WTC11 (cell line): ENCODE results near the gene AIF1. TPM values are rescaled to one million over a fixed set of nuclear protein-coding genes. Genes with fewer than 3 reads are reported as not detected.
"Not testable (repeated sequence)": the region's sequence is repeated elsewhere in the genome, so short reads cannot be mapped to it uniquely, and the experiment has no call there.

Experiments used
- ATAC-seq: fragments of 200-7000 bp; cut with Tn5 transposase; 2 replicates; pipeline ENCODE4 v1.10.0; 2021; ENCODE audit warnings: mild to moderate bottlenecking, moderate library complexity
- CTCF ChIA-PET: fragments of 300-600 bp; sonication (Branson Sonifier 250); formaldehyde crosslinking; loops from one replicate; lab custom pipeline; 2021; ENCODE audit warnings: antibody characterized with exemption; lab: Charles Lee
- POLR2A ChIA-PET: fragments of 350-600 bp; sonication (Branson Sonifier 250); formaldehyde crosslinking; loops from one replicate; lab custom pipeline; 2021; ENCODE audit warnings: antibody characterized with exemption; lab: Charles Lee
- DNase-seq: peaks from one replicate; pipeline ENCODE4 v3.0.0; 2021; ENCODE audit warnings: low spot score
- H3K27ac Mint-ChIP-seq: 2 replicates; pipeline ENCODE4 v1.8.0; 2021; ENCODE audit warnings: mixed read lengths
- H3K27me3 Mint-ChIP-seq: 2 replicates; pipeline ENCODE4 v1.8.0; 2021; ENCODE audit warnings: low read depth, mild to moderate bottlenecking, moderate library complexity, mixed read lengths
- H3K36me3 Mint-ChIP-seq: 2 replicates; pipeline ENCODE4 v1.8.0; 2021; ENCODE audit warnings: mixed read lengths
- H3K4me1 Mint-ChIP-seq: 2 replicates; pipeline ENCODE4 v1.8.0; 2022; ENCODE audit warnings: mixed read lengths
- H3K4me3 Mint-ChIP-seq: 2 replicates; pipeline ENCODE4 v1.8.0; 2021; ENCODE audit warnings: mild to moderate bottlenecking, moderate library complexity, mixed read lengths
- H3K9me3 Mint-ChIP-seq: 2 replicates; pipeline ENCODE4 v1.8.0; 2021; ENCODE audit warnings: mixed read lengths
- ATF1 ChIP-seq: sonication (generic); formaldehyde crosslinking; IDR thresholded peaks from 2 replicates; pipeline ENCODE4 v1.8.1; 2023; ENCODE audit warnings: mild to moderate bottlenecking, moderate library complexity, missing genetic modification reagents
- FOXK1 ChIP-seq: sonication (generic); formaldehyde crosslinking; IDR thresholded peaks from 2 replicates; pipeline ENCODE4 v1.8.0; 2022; ENCODE audit warnings: mild to moderate bottlenecking, moderate library complexity, missing genetic modification reagents
- HMGA2 ChIP-seq: fragments of 250-450 bp; sonication (Bioruptor Pico); IDR thresholded peaks from 2 replicates; pipeline ENCODE4 v1.4.0; 2021; ENCODE audit warnings: mild to moderate bottlenecking, moderate library complexity
- MYBL2 ChIP-seq: sonication (generic); formaldehyde crosslinking; IDR thresholded peaks from 2 replicates; pipeline ENCODE4 v1.8.1; 2023; ENCODE audit warnings: mild to moderate bottlenecking, moderate library complexity, missing genetic modification reagents
- NFATC4 ChIP-seq: fragments of 250-450 bp; sonication (Bioruptor Pico); IDR thresholded peaks from 2 replicates; pipeline ENCODE4 v1.9.0; 2021; ENCODE audit warnings: mild to moderate bottlenecking
- OVOL2 ChIP-seq: fragments of 250-450 bp; sonication (Bioruptor Pico); IDR thresholded peaks from 2 replicates; pipeline ENCODE4 v1.9.0; 2021; ENCODE audit warnings: mild to moderate bottlenecking, borderline replicate concordance
- SMAD4 ChIP-seq: sonication (generic); formaldehyde crosslinking; IDR thresholded peaks from 2 replicates; pipeline ENCODE4 v1.8.0; 2022; ENCODE audit warnings: mild to moderate bottlenecking, missing genetic modification reagents
- SP1 ChIP-seq: sonication (generic); formaldehyde crosslinking; conservative IDR thresholded peaks from 2 replicates; pipeline ENCODE4 v1.8.1; 2022; ENCODE audit warnings: missing genetic modification reagents
- TEAD4 ChIP-seq: sonication (generic); formaldehyde crosslinking; IDR thresholded peaks from 2 replicates; pipeline ENCODE4 v1.8.0; 2022; ENCODE audit warnings: mild to moderate bottlenecking, missing genetic modification reagents
- ZBTB21 ChIP-seq: sonication (generic); formaldehyde crosslinking; IDR thresholded peaks from 2 replicates; pipeline ENCODE4 v1.8.1; 2023; ENCODE audit warnings: mild to moderate bottlenecking, missing genetic modification reagents, borderline replicate concordance
- ZNF121 ChIP-seq: sonication (generic); formaldehyde crosslinking; IDR thresholded peaks from 2 replicates; pipeline ENCODE4 v1.8.0; 2023; ENCODE audit warnings: missing genetic modification reagents
- ZNF219 ChIP-seq: sonication (generic); formaldehyde crosslinking; IDR thresholded peaks from 2 replicates; pipeline ENCODE4 v1.8.0; 2023; ENCODE audit warnings: missing genetic modification reagents, mild to moderate bottlenecking, borderline replicate concordance
- total RNA-seq: library from RNA; stranded (reverse); gene quantifications from 3 replicates; pipeline ENCODE4 v1.2.3, GENCODE V29; 2021
- TF ChIP-seq, protein P1 (sequence below): fragments of 250-450 bp; sonication (Bioruptor Pico); IDR thresholded peaks from 2 replicates; pipeline ENCODE4 v1.9.0; 2021; ENCODE audit warnings: mild to moderate bottlenecking
- TF ChIP-seq, protein P2 (sequence below): sonication (generic); formaldehyde crosslinking; IDR thresholded peaks from 2 replicates; pipeline ENCODE4 v1.8.0; 2022; ENCODE audit warnings: missing genetic modification reagents
- TF ChIP-seq, protein P3 (sequence below): sonication (generic); formaldehyde crosslinking; IDR thresholded peaks from 2 replicates; pipeline ENCODE4 v1.8.1; 2022; ENCODE audit warnings: low read depth, missing genetic modification reagents, borderline replicate concordance
- TF ChIP-seq, protein P4 (sequence below): sonication (generic); formaldehyde crosslinking; IDR thresholded peaks from 2 replicates; pipeline ENCODE4 v1.8.1; 2023; ENCODE audit warnings: mild to moderate bottlenecking, missing genetic modification reagents, moderate library complexity
- TF ChIP-seq, protein P5 (sequence below): sonication (generic); formaldehyde crosslinking; IDR thresholded peaks from 2 replicates; pipeline ENCODE4 v1.8.1; 2023; ENCODE audit warnings: mild to moderate bottlenecking, missing genetic modification reagents

AIF1 gene
- total RNA-seq, 1 experiment from 2014 or later: 5.4 TPM

DNA sequence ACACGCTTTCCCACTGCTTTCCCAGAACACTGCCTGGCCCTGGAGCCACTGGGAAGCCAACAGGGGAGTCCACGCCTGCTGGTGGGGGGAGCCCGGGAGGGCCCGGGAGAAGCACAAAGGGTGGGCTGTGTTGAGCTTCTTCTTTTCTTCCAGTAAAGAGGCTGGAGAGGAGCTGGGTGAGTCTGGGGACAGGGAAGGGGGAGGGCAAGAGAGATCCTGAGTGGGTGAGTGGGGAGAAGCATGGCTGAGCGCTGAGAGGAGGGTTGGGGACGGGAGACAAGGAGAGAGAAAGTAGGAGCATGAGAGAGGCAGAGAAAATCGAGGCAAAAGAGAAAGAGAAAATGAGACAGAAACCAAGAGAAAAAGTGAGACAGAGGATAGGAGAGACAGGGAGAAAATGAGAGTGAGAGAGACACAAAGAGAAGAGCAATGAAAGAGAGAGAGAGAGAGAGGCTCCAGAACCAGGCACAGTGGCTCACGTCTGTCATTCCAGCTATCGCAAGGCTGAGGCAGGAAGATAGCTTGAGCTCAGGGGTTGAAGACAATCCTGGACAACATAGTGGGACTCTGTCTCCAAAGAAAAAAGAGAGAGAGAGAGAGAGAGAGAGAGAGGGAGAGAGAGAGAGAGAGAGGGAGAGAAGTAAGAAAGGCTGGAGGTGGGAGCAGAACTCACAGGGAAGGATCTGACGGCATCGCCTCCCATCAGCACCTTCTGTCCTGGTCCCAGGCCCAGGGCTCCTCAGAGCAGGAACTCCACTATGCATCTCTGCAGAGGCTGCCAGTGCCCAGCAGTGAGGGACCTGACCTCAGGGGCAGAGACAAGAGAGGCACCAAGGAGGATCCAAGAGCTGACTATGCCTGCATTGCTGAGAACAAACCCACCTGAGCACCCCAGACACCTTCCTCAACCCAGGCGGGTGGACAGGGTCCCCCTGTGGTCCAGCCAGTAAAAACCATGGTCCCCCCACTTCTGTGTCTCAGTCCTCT, 26.9 kb upstream of the AIF1 start:
- Mint-ChIP-seq H3K36me3 (no peaks in the 10 kb centered on the region), H3K27me3 (no peaks in the 10 kb centered on the region), H3K9me3 (no peaks in the 10 kb centered on the region), H3K4me1 (peaks cover 3% of the 10 kb centered on the region; the same call in 1 of the 2 replicates), H3K4me3 (no peak overlapping the region), H3K27ac (no peak overlapping the region)
- TF ChIP-seq OVOL2 (CRISPR knock-in tag) (no peak), ATF1 (no peak)
- DNase-seq: no peak
- no peak for ATAC-seq
- CTCF ChIA-PET: interaction anchor here (0.7 to 15.1 kb wide), 8 partner anchors 8 to 41 kb away, joined by 3 to 293 read pairs (median 8); partner anchors contain the start of genes NCR3 and NFKBIL1
- POLR2A ChIA-PET: interaction anchor here (0.5 kb wide), 1 partner anchor 41 kb away, joined by 5 read pairs; the partner anchor contains the start of gene NFKBIL1

DNA sequence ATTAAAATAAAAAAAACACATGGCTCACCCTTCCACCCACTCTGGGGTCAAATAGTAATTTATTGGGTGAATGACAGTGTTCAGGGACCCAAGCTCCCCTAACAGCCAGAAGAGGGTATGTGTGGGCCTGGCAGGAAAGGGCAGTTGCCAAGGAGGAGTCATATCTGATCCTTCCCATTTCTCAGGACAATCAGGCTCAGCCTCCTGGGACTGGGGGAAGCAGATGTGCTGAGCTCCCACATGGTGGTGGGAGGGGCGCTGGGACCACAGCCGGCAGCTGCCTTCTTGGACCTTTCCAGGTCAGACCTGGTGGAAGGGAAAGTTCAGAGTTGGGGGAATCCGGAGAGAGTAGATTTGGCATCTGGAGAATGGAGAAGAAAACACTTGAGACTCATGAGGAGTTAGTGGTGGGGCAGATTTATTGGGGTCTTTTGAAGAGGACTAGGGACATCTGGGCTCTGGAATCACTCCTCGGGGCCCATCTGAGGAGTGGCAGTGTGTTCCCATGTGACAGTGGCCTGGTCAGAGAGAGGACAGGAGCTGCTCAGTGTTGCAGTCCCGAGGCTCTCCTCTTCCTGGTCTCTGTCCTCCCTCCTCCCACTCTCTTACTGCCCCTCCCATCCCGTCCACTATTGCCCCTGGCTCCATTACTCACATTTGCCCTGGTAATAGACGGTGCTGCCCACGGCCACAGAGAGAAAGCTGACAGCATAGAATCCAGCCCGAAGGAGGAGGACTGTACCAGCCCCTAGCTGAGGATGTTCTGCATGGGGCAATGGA, 26.0 kb upstream of the AIF1 start:
- TF ChIP-seq SMAD4 (CRISPR knock-in tag) (no peak), FOXK1 (CRISPR knock-in tag) (no peak), ZNF219 (CRISPR knock-in tag) (no peak), TEAD4 (CRISPR knock-in tag) (no peak)
- TF ChIP-seq, protein P1, sequence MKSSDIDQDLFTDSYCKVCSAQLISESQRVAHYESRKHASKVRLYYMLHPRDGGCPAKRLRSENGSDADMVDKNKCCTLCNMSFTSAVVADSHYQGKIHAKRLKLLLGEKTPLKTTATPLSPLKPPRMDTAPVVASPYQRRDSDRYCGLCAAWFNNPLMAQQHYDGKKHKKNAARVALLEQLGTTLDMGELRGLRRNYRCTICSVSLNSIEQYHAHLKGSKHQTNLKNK (CRISPR knock-in tag): no peak
- TF ChIP-seq, all 79 proteins: peak for 0
- Mint-ChIP-seq H3K4me3 (no peak overlapping the region), H3K4me1 (peaks cover 3% of the 10 kb centered on the region; the same call in 1 of the 2 replicates), H3K9me3 (no peaks in the 10 kb centered on the region), H3K27ac (no peak overlapping the region), H3K27me3 (no peaks in the 10 kb centered on the region), H3K36me3 (no peaks in the 10 kb centered on the region)
- no peak for ATAC-seq
- ChIA-PET POLR2A (interaction anchor here (0.5 kb wide), 1 partner anchor 42 kb away, joined by 5 read pairs; the partner anchor contains the start of gene NFKBIL1), CTCF (interaction anchor here (0.6 to 2.8 kb wide), 6 partner anchors 8 to 42 kb away, joined by 3 to 17 read pairs (median 6); partner anchors contain the start of gene NFKBIL1)
- DNase-seq: no peak

DNA sequence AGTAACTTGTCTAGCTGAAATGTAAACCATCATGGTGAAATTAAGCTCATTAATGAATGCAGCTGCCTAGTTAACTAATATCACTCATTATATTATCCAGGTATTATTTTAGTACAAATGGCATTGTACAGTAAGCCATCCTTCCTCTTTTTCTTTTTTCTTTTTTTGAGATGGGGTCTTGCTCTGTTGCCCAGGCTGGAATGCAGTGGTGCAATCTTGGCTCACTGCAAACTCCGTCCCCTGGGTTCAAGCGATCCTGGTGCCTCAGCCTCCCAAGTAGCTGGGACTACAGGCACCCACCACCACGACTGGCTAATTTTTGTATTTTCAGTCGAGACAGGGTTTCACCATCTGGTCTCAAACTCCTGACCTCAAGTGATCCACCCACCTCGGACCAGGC, 24.3 kb upstream of the AIF1 start:
- H3K9me3 Mint-ChIP-seq, ATAC-seq, H3K4me3 Mint-ChIP-seq, H3K36me3 Mint-ChIP-seq, DNase-seq, H3K4me1 Mint-ChIP-seq, POLR2A ChIA-PET, H3K27ac Mint-ChIP-seq, H3K27me3 Mint-ChIP-seq: not testable (repeated sequence)
- CTCF ChIA-PET: interaction anchor here (1.3 to 2.8 kb wide), 2 partner anchors 10 to 39 kb away, joined by 7 to 12 read pairs; no protein-coding TSS in a partner anchor
- TF ChIP-seq ZNF121: peak; percentile 39; the same call in 1 of the 2 replicates

DNA sequence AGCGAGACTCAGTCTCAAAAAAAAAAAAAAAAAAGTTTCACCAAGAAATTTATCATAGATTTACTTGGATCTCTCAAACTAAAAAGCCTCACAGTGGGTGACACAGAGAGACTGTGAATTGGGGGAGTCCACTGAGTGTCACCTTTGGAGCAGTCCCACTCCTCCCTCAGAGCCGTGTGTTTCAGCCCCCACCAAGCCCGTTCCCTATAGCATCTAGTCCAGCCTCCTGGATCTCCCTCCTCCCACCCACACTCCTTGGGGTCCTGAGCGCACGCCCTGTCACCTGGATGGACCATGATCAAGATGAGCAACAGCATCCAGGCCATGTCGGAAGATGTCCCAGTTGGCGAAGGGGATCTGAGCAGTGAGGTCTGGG, 22.6 kb upstream of the AIF1 start:
- no peaks in the 10 kb centered on the region for H3K9me3 Mint-ChIP-seq
- no peaks in the 10 kb centered on the region for H3K27me3 Mint-ChIP-seq
- no peak overlapping the region for H3K4me3 Mint-ChIP-seq
- CTCF ChIA-PET: interaction anchor here (0.7 to 11.6 kb wide), 4 partner anchors 12 to 44 kb away, joined by 3 to 319 read pairs (median 148); partner anchors contain the start of genes ATP6V1G2, LST1, LTB and NFKBIL1
- no peak overlapping the region for H3K27ac Mint-ChIP-seq
- no peak for DNase-seq
- no peaks in the 10 kb centered on the region for H3K36me3 Mint-ChIP-seq
- POLR2A ChIA-PET: interaction anchor here (1.7 kb wide), 1 partner anchor 41 kb away, joined by 4 read pairs; no protein-coding TSS in a partner anchor
- no peak for ATAC-seq
- H3K4me1 Mint-ChIP-seq: no peaks in the 10 kb centered on the region
- TF ChIP-seq, protein P2, sequence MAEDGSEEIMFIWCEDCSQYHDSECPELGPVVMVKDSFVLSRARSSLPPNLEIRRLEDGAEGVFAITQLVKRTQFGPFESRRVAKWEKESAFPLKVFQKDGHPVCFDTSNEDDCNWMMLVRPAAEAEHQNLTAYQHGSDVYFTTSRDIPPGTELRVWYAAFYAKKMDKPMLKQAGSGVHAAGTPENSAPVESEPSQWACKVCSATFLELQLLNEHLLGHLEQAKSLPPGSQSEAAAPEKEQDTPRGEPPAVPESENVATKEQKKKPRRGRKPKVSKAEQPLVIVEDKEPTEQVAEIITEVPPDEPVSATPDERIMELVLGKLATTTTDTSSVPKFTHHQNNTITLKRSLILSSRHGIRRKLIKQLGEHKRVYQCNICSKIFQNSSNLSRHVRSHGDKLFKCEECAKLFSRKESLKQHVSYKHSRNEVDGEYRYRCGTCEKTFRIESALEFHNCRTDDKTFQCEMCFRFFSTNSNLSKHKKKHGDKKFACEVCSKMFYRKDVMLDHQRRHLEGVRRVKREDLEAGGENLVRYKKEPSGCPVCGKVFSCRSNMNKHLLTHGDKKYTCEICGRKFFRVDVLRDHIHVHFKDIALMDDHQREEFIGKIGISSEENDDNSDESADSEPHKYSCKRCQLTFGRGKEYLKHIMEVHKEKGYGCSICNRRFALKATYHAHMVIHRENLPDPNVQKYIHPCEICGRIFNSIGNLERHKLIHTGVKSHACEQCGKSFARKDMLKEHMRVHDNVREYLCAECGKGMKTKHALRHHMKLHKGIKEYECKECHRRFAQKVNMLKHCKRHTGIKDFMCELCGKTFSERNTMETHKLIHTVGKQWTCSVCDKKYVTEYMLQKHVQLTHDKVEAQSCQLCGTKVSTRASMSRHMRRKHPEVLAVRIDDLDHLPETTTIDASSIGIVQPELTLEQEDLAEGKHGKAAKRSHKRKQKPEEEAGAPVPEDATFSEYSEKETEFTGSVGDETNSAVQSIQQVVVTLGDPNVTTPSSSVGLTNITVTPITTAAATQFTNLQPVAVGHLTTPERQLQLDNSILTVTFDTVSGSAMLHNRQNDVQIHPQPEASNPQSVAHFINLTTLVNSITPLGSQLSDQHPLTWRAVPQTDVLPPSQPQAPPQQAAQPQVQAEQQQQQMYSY (CRISPR knock-in tag): no peak
- TF ChIP-seq SP1 (CRISPR knock-in tag) (no peak), HMGA2 (CRISPR knock-in tag) (no peak), MYBL2 (CRISPR knock-in tag) (no peak), ATF1 (no peak), ZBTB21 (no peak), NFATC4 (CRISPR knock-in tag) (no peak)
- TF ChIP-seq, protein P3, sequence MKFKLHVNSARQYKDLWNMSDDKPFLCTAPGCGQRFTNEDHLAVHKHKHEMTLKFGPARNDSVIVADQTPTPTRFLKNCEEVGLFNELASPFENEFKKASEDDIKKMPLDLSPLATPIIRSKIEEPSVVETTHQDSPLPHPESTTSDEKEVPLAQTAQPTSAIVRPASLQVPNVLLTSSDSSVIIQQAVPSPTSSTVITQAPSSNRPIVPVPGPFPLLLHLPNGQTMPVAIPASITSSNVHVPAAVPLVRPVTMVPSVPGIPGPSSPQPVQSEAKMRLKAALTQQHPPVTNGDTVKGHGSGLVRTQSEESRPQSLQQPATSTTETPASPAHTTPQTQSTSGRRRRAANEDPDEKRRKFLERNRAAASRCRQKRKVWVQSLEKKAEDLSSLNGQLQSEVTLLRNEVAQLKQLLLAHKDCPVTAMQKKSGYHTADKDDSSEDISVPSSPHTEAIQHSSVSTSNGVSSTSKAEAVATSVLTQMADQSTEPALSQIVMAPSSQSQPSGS (CRISPR knock-in tag): no peak
- TF ChIP-seq, protein P4, sequence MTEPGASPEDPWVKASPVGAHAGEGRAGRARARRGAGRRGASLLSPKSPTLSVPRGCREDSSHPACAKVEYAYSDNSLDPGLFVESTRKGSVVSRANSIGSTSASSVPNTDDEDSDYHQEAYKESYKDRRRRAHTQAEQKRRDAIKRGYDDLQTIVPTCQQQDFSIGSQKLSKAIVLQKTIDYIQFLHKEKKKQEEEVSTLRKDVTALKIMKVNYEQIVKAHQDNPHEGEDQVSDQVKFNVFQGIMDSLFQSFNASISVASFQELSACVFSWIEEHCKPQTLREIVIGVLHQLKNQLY (CRISPR knock-in tag): no peak
- TF ChIP-seq, protein P5, sequence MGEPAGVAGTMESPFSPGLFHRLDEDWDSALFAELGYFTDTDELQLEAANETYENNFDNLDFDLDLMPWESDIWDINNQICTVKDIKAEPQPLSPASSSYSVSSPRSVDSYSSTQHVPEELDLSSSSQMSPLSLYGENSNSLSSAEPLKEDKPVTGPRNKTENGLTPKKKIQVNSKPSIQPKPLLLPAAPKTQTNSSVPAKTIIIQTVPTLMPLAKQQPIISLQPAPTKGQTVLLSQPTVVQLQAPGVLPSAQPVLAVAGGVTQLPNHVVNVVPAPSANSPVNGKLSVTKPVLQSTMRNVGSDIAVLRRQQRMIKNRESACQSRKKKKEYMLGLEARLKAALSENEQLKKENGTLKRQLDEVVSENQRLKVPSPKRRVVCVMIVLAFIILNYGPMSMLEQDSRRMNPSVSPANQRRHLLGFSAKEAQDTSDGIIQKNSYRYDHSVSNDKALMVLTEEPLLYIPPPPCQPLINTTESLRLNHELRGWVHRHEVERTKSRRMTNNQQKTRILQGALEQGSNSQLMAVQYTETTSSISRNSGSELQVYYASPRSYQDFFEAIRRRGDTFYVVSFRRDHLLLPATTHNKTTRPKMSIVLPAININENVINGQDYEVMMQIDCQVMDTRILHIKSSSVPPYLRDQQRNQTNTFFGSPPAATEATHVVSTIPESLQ: no peak
